ENCODE data around the gene TSHZ2. TPM values are rescaled to one million over a fixed set of nuclear protein-coding genes. Genes with fewer than 3 reads are reported as not detected.

Gene TSHZ2
- total RNA-seq, 1 donor from 2014 or later: 4.9 TPM

GRCh38 chr20:52991830-52992229 lies 19.7 kb downstream of the TSHZ2 start:
- no peak for DNase-seq
- intact Hi-C loops (cut with DNase I): no loop called here
- ATAC-seq (ENCODE audit: poor library complexity): no peak

- ATAC-seq (ENCODE audit: poor library complexity): no peak
- DNase-seq: no peak
- intact Hi-C loops (cut with DNase I): no loop called here
Observed at GRCh38 chr20:52992632-52993031, 20.5 kb downstream of the TSHZ2 start.

GRCh38 chr20:52993076-52993475 lies 20.9 kb downstream of the TSHZ2 start:
- intact Hi-C loops (cut with DNase I): no loop called here
- ATAC-seq (ENCODE audit: poor library complexity): no peak
- no peak for DNase-seq

- no peak for DNase-seq
- no peak for ATAC-seq (ENCODE audit: poor library complexity)
- intact Hi-C loops (cut with DNase I): no loop called here
Observed at GRCh38 chr20:52994184-52994970, 22.2 kb downstream of the TSHZ2 start.

- DNase-seq (no peak), ATAC-seq (ENCODE audit: poor library complexity) (no peak)
- intact Hi-C loops (cut with DNase I): no loop called here
Observed at GRCh38 chr20:52996130-52996529, 24.0 kb downstream of the TSHZ2 start.

GRCh38 chr20:52996658-52997057 lies 24.5 kb downstream of the TSHZ2 start:
- DNase-seq: no peak
- intact Hi-C loops (cut with DNase I): no loop called here
- no peak for ATAC-seq (ENCODE audit: poor library complexity)

- ATAC-seq (ENCODE audit: poor library complexity) (no peak), DNase-seq (no peak)
- intact Hi-C loops (cut with DNase I): no loop called here
Observed at GRCh38 chr20:52998268-52998667, 26.1 kb downstream of the TSHZ2 start.

GRCh38 chr20:52999040-52999439 lies 26.9 kb downstream of the TSHZ2 start:
- ATAC-seq (ENCODE audit: poor library complexity): no peak
- intact Hi-C loops (cut with DNase I): no loop called here
- no peak for DNase-seq

- ATAC-seq (ENCODE audit: poor library complexity) (no peak), DNase-seq (no peak)
- intact Hi-C loops (cut with DNase I): no loop called here
Observed at GRCh38 chr20:53001498-53002301, 29.5 kb downstream of the TSHZ2 start.

- ATAC-seq (ENCODE audit: poor library complexity): no peak
- intact Hi-C loops (cut with DNase I): no loop called here
Observed at GRCh38 chr20:53002786-53003185, 30.6 kb downstream of the TSHZ2 start.

GRCh38 chr20:53003420-53004154 lies 31.4 kb downstream of the TSHZ2 start:
- ATAC-seq (ENCODE audit: poor library complexity) (no peak), DNase-seq (no peak)
- intact Hi-C loops (cut with DNase I): no loop called here

More at GRCh38 chr20:53002786-53003185, 30.6 kb downstream of the TSHZ2 start:
- no peak for DNase-seq

GRCh38 chr20:53004267-53004813 lies 32.2 kb downstream of the TSHZ2 start:
- no peak for DNase-seq
- intact Hi-C loops (cut with DNase I): no loop called here
- no peak for ATAC-seq (ENCODE audit: poor library complexity)

- intact Hi-C loops (cut with DNase I): no loop called here
- ATAC-seq (ENCODE audit: poor library complexity): no peak
Observed at GRCh38 chr20:53009979-53010735, 38.0 kb downstream of the TSHZ2 start.

GRCh38 chr20:53011640-53012039 lies 39.5 kb downstream of the TSHZ2 start:
- DNase-seq: no peak
- intact Hi-C loops (cut with DNase I): no loop called here
- ATAC-seq (ENCODE audit: poor library complexity): no peak

More at GRCh38 chr20:53009979-53010735, 38.0 kb downstream of the TSHZ2 start:
- DNase-seq: no peak

GRCh38 chr20:53013183-53013582 lies 41.0 kb downstream of the TSHZ2 start:
- DNase-seq: no peak
- no peak for ATAC-seq (ENCODE audit: poor library complexity)
- intact Hi-C loops (cut with DNase I): no loop called here

- intact Hi-C loops (cut with DNase I): no loop called here
- no peak for DNase-seq
- no peak for ATAC-seq (ENCODE audit: poor library complexity)
Observed at GRCh38 chr20:53013847-53014246, 41.7 kb downstream of the TSHZ2 start.

- intact Hi-C loops (cut with DNase I): no loop called here
- DNase-seq (no peak), ATAC-seq (ENCODE audit: poor library complexity) (no peak)
Observed at GRCh38 chr20:53016071-53016470, 43.9 kb downstream of the TSHZ2 start.

- DNase-seq: no peak
- intact Hi-C loops (cut with DNase I): no loop called here
- no peak for ATAC-seq (ENCODE audit: poor library complexity)
Observed at GRCh38 chr20:53016534-53017042, 44.4 kb downstream of the TSHZ2 start.

Measured in Right ventricle myocardium superior (tissue), 1 donor.